GM11168 (cell line): ENCODE measurements around the gene CARM1.

Source experiments
- in situ Hi-C: fragments of 300-500 bp; cut with MboI; formaldehyde crosslinking; loops from one replicate; pipeline ENCODE4 v1.12.0; 2022; ENCODE audit warnings: low sequenced_read_pairs; ENCODE audit not compliant: unreplicated experiment

The CARM1 gene

GRCh38 chr19:10964903-10965302 lies 93.5 kb downstream of the CARM1 start:
- in situ Hi-C loops: no loop called here

- in situ Hi-C loops: no loop called here
Observed at GRCh38 chr19:10965398-10965797, 94.0 kb downstream of the CARM1 start.

- in situ Hi-C loops: no loop called here
Observed at GRCh38 chr19:10966809-10967208, 95.5 kb downstream of the CARM1 start.

DNA sequence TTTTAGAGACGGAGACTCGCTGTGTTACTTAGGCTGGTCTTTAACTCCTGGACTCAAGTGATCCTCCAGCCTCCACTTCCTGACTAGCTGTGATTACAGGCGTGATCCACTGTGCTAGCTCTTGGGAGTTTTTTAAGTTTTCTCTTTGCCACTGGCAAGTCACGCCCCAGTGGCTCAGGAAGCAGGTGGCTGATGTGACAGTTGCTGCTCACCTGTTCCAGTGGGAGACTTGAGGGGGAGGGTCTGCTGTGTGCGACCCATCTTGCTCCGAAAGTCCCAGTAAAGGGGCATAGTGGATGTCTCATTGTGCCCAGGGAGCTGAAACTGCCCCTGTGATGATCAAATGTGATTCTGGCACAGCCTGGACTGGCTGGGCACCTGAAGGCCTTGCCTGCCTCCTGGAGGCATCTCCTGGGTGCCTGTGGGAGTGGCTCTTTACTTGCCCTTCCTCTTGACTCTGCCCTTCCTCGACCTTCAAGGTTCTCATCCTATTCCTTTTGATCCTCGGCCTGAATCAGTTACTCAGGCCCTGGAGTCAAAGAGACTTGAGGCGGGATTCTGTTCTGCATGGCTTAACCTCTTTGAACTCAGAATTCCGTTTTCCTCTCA lies 97.3 kb downstream of the CARM1 start:
- in situ Hi-C loops: no loop called here

DNA sequence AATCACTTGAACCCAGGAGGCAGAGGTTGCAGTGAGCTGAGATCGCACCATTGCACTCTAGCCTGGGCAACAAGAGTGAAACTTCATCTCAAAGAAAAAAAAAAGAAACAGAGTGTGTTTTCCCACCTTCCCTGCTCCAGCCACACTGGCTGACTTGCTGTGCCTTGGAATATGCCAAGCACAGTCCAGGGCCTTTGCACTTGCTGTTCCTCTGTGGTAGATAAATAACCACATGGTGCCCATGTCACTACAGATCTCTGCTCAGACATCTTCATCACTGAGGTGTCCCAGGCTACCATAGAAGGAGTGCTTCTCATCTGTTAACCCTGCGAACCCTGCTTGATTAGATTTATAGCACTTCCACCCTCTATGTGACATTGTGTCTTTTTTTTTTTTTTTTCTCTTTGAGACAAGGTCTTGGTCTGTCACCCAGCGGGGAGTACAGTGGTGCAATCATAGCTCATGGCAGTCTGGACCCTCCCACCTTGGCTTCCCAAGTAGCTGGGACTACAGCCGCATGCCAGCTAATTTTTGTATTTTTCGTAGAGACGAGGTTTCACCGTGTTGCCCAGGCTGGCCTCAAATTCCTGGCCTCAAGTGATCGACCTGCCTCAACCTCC lies 99.9 kb downstream of the CARM1 start:
- in situ Hi-C loops: no loop called here
